ENCODE measurements around the gene PAPPA2.

Gene PAPPA2

GRCh38 chr1:176533020-176533419 is 70.0 kb downstream of the PAPPA2 start:
- Histone ChIP-seq H4K20me1 (ENCODE audit: insufficient read depth, low read length) (no peaks in the 10 kb centered on the region), H3F3A (ENCODE audit: insufficient read depth, low read length) (no peaks in the 10 kb centered on the region), H3K9ac (ENCODE audit: low read length) (no peak overlapping the region), H3K79me2 (ENCODE audit: insufficient read depth, low read length) (no peaks in the 10 kb centered on the region), H3K4me2 (ENCODE audit: low read length) (no peak overlapping the region), H3K4me3 (ENCODE audit: low read depth, low read length, poor library complexity, severe bottlenecking) (no peak overlapping the region), H3K36me3 (ENCODE audit: insufficient read depth, low read length) (no peaks in the 10 kb centered on the region), H3K27me3 (ENCODE audit: insufficient read depth, low read length) (no peaks in the 10 kb centered on the region), H2AFZ (ENCODE audit: low read length) (no peak overlapping the region), H3K9me2 (ENCODE audit: low read depth, low read length) (no peaks in the 10 kb centered on the region), H3K9me3 (ENCODE audit: low read length) (no peaks in the 10 kb centered on the region), H3K4me1 (ENCODE audit: insufficient read depth, low read length, severe bottlenecking) (no peaks in the 10 kb centered on the region), H3K27ac (ENCODE audit: low read depth, low read length, poor library complexity, severe bottlenecking) (no peak overlapping the region)
- TF ChIP-seq CTCF (IDR thresholded peaks at IDR 0.05; ENCODE audit: low read length) (no peak), EZH2 (IDR thresholded peaks at IDR 0.05; ENCODE audit: borderline replicate concordance, low read length) (no peak)

GRCh38 chr1:176536588-176536987 is 73.6 kb downstream of the PAPPA2 start:
- H3K36me3 ChIP-seq (ENCODE audit: insufficient read depth, low read length) = no peaks in the 10 kb centered on the region
- H3K9me3 ChIP-seq (ENCODE audit: low read length) = no peaks in the 10 kb centered on the region
- no peaks in the 10 kb centered on the region for H4K20me1 ChIP-seq (ENCODE audit: insufficient read depth, low read length)
- H3K4me2 ChIP-seq (ENCODE audit: low read length) = no peak overlapping the region
- TF ChIP-seq EZH2 (IDR thresholded peaks at IDR 0.05; ENCODE audit: borderline replicate concordance, low read length) (no peak), CTCF (IDR thresholded peaks at IDR 0.05; ENCODE audit: low read length) (no peak)
- H3K4me3 ChIP-seq (ENCODE audit: low read depth, low read length, poor library complexity, severe bottlenecking) = no peak overlapping the region
- H3K4me1 ChIP-seq (ENCODE audit: insufficient read depth, low read length, severe bottlenecking) = no peaks in the 10 kb centered on the region
- no peaks in the 10 kb centered on the region for H3K27me3 ChIP-seq (ENCODE audit: insufficient read depth, low read length)
- H3K9me2 ChIP-seq (ENCODE audit: low read depth, low read length) = no peaks in the 10 kb centered on the region
- no peak overlapping the region for H2AFZ ChIP-seq (ENCODE audit: low read length)
- H3F3A ChIP-seq (ENCODE audit: insufficient read depth, low read length) = no peaks in the 10 kb centered on the region
- H3K79me2 ChIP-seq (ENCODE audit: insufficient read depth, low read length) = no peaks in the 10 kb centered on the region
- H3K9ac ChIP-seq (ENCODE audit: low read length) = no peak overlapping the region
- H3K27ac ChIP-seq (ENCODE audit: low read depth, low read length, poor library complexity, severe bottlenecking) = no peak overlapping the region

- no peaks in the 10 kb centered on the region for H3K36me3 ChIP-seq (ENCODE audit: insufficient read depth, low read length)
- H3K4me1 ChIP-seq (ENCODE audit: insufficient read depth, low read length, severe bottlenecking) = no peaks in the 10 kb centered on the region
- no peaks in the 10 kb centered on the region for H3F3A ChIP-seq (ENCODE audit: insufficient read depth, low read length)
- TF ChIP-seq CTCF (IDR thresholded peaks at IDR 0.05; ENCODE audit: low read length) (no peak), EZH2 (IDR thresholded peaks at IDR 0.05; ENCODE audit: borderline replicate concordance, low read length) (no peak)
- no peak overlapping the region for H3K27ac ChIP-seq (ENCODE audit: low read depth, low read length, poor library complexity, severe bottlenecking)
- no peaks in the 10 kb centered on the region for H3K9me3 ChIP-seq (ENCODE audit: low read length)
- H3K27me3 ChIP-seq (ENCODE audit: insufficient read depth, low read length) = no peaks in the 10 kb centered on the region
- H2AFZ ChIP-seq (ENCODE audit: low read length) = no peak overlapping the region
- no peaks in the 10 kb centered on the region for H3K9me2 ChIP-seq (ENCODE audit: low read depth, low read length)
- H3K9ac ChIP-seq (ENCODE audit: low read length) = no peak overlapping the region
- H4K20me1 ChIP-seq (ENCODE audit: insufficient read depth, low read length) = no peaks in the 10 kb centered on the region
- H3K4me2 ChIP-seq (ENCODE audit: low read length) = no peak overlapping the region
- H3K79me2 ChIP-seq (ENCODE audit: insufficient read depth, low read length) = no peaks in the 10 kb centered on the region
- H3K4me3 ChIP-seq (ENCODE audit: low read depth, low read length, poor library complexity, severe bottlenecking) = no peak overlapping the region
Measured at GRCh38 chr1:176539018-176539417, 76.0 kb downstream of the PAPPA2 start.
